GM18508 (cell line): Measurements from ENCODE around the gene ADAMTS7.
"Not testable (repeated sequence)": the region's sequence is repeated elsewhere in the genome, so short reads cannot be mapped to it uniquely, and the experiment has no call there.

ENCODE experiments used
- ATAC-seq: cut with Tn5 transposase; IDR thresholded peaks from one replicate; pipeline ENCODE4 v1.9.1; 2021; ENCODE audit warnings: moderate number of reproducible peaks; ENCODE audit not compliant: insufficient read depth, unreplicated experiment

ADAMTS7 gene

DNA sequence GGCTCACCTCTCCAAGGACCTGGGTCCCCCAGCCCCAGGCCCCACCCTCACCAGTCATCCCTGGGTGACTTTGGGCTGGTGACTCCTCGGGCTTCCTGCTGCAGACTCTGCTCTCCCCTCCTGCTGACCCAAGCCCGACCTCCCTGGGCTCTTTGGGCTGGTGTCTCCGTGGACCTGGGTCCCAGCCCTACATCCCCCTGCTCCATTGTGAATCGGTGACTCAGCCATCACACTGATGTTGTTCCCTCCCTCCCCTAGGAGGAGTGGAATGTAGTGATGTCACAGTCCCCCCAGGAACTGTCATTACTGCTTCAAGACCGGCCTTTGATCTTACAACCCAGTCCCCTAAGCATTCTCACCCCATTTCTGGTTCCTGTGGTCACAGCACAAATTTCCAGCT lies 83.7 kb downstream of the ADAMTS7 start:
- ATAC-seq = no peak

DNA sequence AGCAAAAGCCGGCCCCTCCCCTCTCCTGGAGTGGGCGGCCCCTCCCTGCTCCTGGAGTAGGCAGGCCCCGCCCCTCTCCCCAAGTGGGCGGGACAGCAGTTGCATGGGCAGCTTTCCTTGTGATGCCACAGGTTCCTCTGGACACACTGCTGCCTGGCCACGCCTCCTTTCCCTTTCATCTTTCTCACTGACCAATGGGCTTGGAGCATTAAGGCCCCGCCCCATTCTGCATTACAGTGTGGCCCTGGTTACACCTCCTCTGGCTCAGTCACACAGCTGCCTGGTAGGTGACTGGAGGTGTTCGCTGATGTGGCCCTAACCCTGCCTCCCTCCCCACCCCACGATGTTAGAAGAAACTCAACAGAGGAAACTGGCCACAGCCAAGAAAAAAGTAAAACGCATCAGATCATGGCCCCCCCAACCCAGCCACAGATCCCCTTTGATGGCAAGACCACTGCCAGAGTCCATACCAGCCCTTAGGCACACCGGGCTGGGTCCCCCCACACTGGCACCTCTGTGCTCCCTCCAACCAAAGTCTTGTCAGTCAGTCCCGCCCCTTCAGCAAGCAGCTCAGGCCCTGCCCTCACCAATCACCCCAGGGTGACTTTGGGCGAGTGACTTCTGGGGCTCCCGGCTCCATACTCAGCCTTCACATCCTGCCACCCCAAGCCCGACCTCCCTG lies 84.3 kb downstream of the ADAMTS7 start:
- ATAC-seq = no peak

DNA sequence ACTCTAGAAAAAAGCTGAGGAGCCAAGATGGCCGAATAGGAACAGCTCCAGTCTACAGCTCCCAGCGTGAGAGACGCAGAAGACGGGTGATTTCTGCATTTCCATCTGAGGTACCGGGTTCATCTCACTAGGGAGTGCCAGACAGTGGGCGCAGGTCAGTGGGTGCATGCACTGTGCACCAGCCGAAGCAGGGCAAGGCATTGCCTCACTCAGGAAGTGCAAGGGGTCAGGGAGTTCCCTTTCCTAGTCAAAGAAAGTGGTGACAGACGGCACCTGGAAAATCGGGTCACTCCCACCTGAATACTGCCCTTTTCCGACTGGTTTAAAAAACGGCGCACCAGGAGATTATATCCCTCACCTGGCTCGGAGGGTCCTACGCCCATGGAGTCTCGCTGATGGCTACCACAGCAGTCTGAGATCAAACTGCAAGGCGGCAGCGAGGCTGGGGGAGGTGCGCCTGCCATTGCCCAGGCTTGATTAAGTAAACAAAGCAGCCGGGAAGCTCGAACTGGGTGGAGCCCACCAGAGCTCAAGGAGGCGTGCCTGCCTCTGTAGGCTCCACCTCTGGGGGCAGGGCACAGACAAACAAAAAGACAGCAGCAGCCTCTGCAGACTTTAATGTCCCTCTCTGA lies 91.3 kb downstream of the ADAMTS7 start:
- ATAC-seq = not testable (repeated sequence)

DNA sequence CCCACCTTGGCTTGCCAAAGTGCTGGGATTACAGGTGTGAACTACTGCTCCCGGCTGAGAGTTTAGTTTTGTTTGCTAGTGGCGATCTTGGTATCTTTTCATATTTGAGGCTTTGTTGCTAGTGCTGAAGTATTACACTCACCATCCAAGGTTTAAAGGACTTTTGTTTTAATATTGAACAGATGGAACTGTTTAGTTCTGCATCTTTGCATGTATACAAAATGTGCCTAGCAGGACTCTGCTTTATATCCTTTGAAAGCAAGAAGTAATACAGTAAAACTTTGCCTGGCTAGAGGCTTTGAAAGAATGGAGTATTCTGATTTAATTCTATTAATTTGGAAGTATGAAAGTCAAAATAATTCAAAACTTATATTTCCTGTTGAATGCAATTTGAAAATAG lies 92.4 kb downstream of the ADAMTS7 start:
- ATAC-seq = no peak

DNA sequence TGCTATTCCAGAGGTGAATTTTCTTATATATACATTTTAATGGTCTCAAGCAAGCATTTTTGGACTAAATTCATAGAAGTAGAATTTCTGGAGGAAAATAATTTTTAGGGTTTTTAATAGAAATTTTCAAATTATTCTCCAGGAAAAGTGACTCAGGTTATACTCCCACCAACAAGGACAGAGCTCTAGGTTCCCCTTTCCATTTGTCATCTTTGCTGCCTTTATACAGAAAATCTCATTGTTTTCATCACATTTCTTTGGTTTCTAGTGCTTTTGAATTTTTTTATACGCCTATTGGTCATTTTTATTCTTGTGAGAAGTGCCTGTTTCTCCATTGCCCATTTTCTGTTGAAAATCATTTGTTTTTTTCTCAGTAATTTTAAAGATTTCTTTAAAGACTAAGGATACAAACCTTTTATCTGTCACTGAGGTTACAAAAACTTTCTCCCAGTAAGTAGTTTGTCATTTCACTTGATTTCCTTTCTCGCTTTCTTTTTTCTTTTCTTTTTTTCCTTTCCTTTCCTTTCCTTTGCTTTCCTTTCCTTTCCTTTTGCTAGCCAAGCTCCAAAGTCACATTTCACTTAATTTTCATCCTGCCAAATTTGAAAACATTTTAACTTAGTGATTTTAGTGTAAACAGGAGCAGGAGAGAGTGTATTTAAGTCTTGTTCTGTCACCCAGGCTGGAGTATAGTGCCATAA lies 93.2 kb downstream of the ADAMTS7 start:
- no peak for ATAC-seq

DNA sequence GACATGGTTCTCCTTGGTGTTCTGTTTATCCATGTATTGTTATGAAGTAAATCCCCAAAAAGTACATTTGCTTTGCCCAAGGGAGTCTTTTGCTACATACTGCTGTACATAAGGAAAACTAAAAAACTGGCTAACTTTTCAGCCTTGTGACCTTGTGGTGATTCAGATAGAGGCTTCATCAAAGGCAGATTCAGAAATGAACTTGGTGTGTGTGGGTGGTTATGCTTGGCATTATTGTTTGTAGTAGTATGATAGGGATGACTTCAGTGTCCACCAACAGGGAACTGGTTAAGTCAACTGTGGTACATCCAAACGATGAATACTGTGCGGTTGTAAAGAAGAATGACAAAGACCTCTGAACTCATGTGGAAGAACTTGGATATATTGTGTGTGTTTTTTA lies 94.6 kb downstream of the ADAMTS7 start:
- no peak for ATAC-seq

DNA sequence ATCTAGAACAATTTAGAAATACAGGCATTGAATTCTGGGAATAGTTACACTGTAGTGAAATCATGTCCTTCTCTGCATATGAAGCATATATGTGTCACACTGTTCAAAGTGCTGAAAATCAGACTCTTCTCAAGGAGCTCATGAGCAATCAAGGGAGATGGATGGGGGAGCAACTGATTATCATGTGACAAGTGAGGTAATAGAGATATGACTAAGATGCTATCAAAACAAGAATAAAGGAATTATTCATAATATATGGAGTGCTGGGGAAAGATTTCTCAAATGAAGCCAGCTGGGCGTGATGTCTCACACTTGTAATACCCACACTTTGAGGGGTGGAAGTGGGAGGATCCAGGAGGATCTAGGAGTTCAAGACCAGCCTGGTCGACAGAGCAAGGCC lies 95.3 kb downstream of the ADAMTS7 start:
- no peak for ATAC-seq

DNA sequence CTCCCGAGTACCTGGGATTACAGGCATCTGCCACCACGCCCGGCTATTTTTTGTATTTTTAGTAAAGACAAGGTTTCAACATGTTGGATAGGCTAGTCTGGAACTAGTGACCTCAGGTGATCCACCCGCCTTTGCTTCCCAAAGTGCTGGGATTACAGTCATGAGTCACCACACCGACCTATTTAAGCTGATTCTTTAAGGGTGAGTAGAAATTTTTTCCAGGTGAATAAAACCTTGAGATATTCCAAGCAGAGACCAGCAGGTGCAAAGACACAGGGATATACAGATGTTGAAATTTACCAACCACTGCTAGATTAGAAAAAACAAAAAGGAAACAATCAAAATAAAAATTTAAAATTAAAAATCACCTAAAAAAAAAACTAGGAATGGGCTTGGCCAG lies 95.8 kb downstream of the ADAMTS7 start:
- ATAC-seq = no peak

DNA sequence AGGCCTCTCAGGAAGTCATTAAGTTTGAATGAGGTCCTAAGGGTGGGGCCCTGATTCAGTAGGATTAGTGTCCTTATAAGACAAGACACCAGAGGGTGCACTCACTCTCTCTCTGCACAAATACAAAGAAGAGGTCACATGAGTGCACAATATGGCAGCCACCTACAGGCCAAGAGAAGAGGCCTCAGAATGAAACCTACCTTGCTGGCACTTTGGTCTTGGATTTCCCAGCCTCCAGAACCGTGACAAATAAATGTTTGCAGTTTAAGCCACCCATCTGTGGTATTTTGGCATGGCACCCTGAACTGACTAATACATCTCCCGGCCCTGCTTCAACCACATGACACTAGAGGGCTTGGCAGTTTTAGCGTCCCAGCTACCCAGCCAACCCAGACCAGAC lies 96.4 kb downstream of the ADAMTS7 start:
- ATAC-seq = no peak

DNA sequence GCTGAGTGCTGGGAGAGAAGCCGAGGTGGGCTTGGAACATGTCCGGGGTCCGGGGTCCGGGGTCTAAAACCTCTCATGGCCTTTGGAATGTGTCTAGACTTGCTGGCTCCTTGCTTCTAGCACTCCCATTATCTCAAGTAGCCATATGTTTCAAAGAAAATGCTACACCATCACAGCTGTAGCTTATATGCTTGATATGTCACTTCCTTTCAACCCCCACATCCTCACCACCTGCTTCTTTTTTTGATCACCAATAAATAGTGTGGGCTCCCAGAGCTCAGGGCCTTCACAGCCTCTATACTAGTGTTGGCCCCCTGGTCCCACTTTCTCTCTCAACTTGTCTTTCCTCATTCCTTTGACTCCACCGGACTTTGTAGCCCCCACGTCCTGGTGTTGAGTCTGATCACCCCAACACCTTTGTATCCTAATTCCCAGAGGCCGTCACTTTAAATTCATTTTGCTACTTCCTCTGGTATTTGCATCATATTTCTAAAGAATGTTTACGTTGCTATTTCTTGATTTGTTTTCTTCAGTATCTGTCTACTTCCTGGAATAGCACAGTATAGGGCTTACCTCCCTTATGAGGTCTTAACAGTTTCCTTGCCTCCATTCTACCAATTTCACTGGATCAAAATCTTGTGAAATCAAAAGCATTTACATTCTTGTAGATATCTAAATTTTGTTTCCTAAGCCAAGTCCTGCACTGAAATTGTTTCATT lies 98.3 kb downstream of the ADAMTS7 start:
- ATAC-seq = no peak

DNA sequence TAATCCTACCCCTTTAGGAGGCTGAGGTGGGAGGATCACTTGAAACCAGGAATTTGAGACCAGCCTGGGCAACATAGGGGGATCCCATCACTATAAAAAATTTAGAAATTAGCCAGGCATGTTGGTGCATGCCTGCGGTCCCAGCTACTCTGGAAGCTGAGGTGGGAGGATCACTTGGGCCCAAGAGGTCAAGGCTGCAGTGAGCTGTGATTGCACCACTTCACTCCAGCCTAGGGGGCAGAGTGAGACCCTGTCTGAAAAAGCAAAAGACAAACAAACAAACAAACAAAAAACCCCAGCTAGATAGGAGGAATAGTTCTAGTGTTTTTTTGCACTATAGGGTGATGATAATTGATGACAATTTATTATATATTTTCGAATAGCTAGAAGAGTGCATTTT lies 99.6 kb downstream of the ADAMTS7 start:
- ATAC-seq = no peak

DNA sequence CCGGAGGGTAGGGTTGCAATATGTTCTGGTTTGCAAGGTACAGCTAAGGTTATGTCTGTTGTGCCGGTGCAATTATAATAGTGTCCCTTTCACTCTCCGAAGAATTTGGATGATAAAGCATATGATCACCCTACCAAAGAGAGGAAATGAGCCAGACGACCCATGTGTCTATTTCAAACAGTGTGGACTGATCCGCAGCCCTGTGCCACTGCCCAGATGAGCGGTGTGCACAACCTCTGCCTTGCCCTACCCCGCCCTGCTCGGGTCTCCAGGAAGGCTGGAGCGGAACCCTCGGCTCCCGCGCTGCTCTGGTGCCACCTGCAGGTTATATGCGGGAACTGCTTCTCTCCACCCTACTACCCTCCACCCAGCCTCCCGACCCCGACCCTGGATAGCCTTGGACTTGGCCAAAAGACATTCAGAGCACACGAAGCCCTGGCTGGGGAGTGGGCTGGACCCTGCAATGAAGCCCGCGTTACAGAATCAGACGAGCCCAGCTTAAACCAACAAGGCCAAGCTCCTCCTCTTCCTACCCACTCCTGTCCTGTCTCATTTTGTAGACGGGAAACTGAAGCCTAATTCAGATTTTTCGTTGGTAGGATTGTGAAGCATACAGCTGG lies 101.9 kb downstream of the ADAMTS7 start:
- ATAC-seq = no peak
